Measurements from ENCODE around the gene MPV17L2. TPM values are rescaled to one million over a fixed set of nuclear protein-coding genes. Genes with fewer than 3 reads are reported as not detected.

MPV17L2 gene
- total and polyA plus RNA-seq, 2 donors (not counting 1 experiment from before 2014, with no cell fraction given), result 8.6 to 23.0 TPM

- H2AFZ ChIP-seq (ENCODE audit: insufficient read depth, low read depth, low read length, poor library complexity, severe bottlenecking), result no peak overlapping the region
- no peaks in the 10 kb centered on the region for H3K9me3 Mint-ChIP-seq (ENCODE audit: insufficient read depth)
- no peak for TF ChIP-seq CTCF (IDR thresholded peaks at IDR 0.05)
- no peak for TF ChIP-seq EZH2 (IDR thresholded peaks at IDR 0.05; ENCODE audit: borderline replicate concordance, insufficient read depth, low read depth, low read length, poor library complexity, severe bottlenecking)
- no peaks in the 10 kb centered on the region for H4K20me1 ChIP-seq (ENCODE audit: control insufficient read depth, insufficient read depth, low read length, poor library complexity, severe bottlenecking)
- no peak overlapping the region for H3K4me2 ChIP-seq (replicated peaks; ENCODE audit: low read depth, low read length, poor library complexity, severe bottlenecking)
- WGBS (ENCODE audit: insufficient coverage), result 98% methylated on average over 4 of the region's 6 CpGs
- intact Hi-C loops (cut with micrococcal nuclease), result no loop called here
- no peak for DNase-seq
- no peak overlapping the region for H3K4me3 ChIP-seq (ENCODE audit: control extremely low read depth in 1 of 5, extremely low read depth in 1 of 5, insufficient read depth in 1 of 5, low read depth in 2 of 5, low read length in 4 of 5)
- H3K27ac Mint-ChIP-seq, result peak overlapping the region; percentile 34
- ATAC-seq (ENCODE audit: low read depth), result no peak
- peaks cover 0 to 9% (median 0%) of the 10 kb centered on the region in 3 donors for H3K9me3 ChIP-seq (ENCODE audit: control extremely low read depth in 1 of 3, control insufficient read depth in 2 of 3, insufficient read depth in 1 of 3, low read length in 2 of 3)
- peaks cover 11 to 24% of the 10 kb centered on the region in 2 donors for H3K4me1 ChIP-seq (ENCODE audit: control insufficient read depth in 2 of 2, insufficient read depth in 2 of 2, low read length in 2 of 2)
- no peaks in the 10 kb centered on the region for H3K27me3 Mint-ChIP-seq
- POLR2A ChIA-PET, result interaction anchor here (0.6 to 1.1 kb wide), 6 partner anchors 9 to 532 kb away, joined by 3 to 9 read pairs (median 4); no protein-coding TSS in a partner anchor
- CTCF ChIA-PET, result interaction anchor here (0.6 to 2.1 kb wide), 7 partner anchors 9 to 253 kb away, joined by 3 to 5 read pairs (median 4); partner anchors contain the start of gene CCDC124
- H3K27ac ChIP-seq (ENCODE audit: low read length in 2 of 2), result no peak overlapping the region
- H3K36me3 ChIP-seq (replicated peaks in 1 of 2; ENCODE audit: control extremely low read depth in 1 of 2, control insufficient read depth in 1 of 2, extremely low read depth in 1 of 2, insufficient read depth in 2 of 2, low read length in 1 of 2), result peaks cover 0 to 3% of the 10 kb centered on the region in 2 experiments
- H3K27me3 ChIP-seq (replicated peaks in 1 of 4; ENCODE audit: control extremely low read depth in 1 of 4, control insufficient read depth in 3 of 4, insufficient read depth in 4 of 4, low read length in 3 of 4), result no peaks in the 10 kb centered on the region
- H3K4me1 Mint-ChIP-seq, result peaks cover 32% of the 10 kb centered on the region
- no peak overlapping the region for H3K9ac ChIP-seq (ENCODE audit: low read length)
- H3K79me2 ChIP-seq (ENCODE audit: control insufficient read depth, insufficient read depth, low read length), result peaks cover 8% of the 10 kb centered on the region
- H3K4me3 Mint-ChIP-seq, result no peak overlapping the region
Measured at GRCh38 chr19:18185538-18185937, 7.5 kb upstream of the MPV17L2 start.

GRCh38 chr19:18190278-18190677, 2.7 kb upstream of the MPV17L2 start:
- Histone ChIP-seq H3K9ac (ENCODE audit: low read length) (no peak overlapping the region), H3K4me2 (replicated peaks; ENCODE audit: low read depth, low read length, poor library complexity, severe bottlenecking) (no peak overlapping the region), H3K36me3 (replicated peaks in 1 of 2; ENCODE audit: control extremely low read depth in 1 of 2, control insufficient read depth in 1 of 2, extremely low read depth in 1 of 2, insufficient read depth in 2 of 2, low read length in 1 of 2) (no peaks in the 10 kb centered on the region), H4K20me1 (ENCODE audit: control insufficient read depth, insufficient read depth, low read length, poor library complexity, severe bottlenecking) (no peaks in the 10 kb centered on the region), H3K27me3 (replicated peaks in 1 of 4; ENCODE audit: control extremely low read depth in 1 of 4, control insufficient read depth in 3 of 4, insufficient read depth in 4 of 4, low read length in 3 of 4) (no peaks in the 10 kb centered on the region), H3K4me1 (ENCODE audit: control insufficient read depth in 2 of 2, insufficient read depth in 2 of 2, low read length in 2 of 2) (peaks cover 25 to 42% of the 10 kb centered on the region in 2 donors), H2AFZ (ENCODE audit: insufficient read depth, low read depth, low read length, poor library complexity, severe bottlenecking) (no peak overlapping the region), H3K27ac (ENCODE audit: low read length in 2 of 2) (no peak overlapping the region), H3K79me2 (ENCODE audit: control insufficient read depth, insufficient read depth, low read length) (peaks cover 14% of the 10 kb centered on the region), H3K9me3 (ENCODE audit: control extremely low read depth in 1 of 3, control insufficient read depth in 2 of 3, insufficient read depth in 1 of 3, low read length in 2 of 3) (no peaks in the 10 kb centered on the region), H3K4me3 (ENCODE audit: control extremely low read depth in 1 of 5, extremely low read depth in 1 of 5, insufficient read depth in 1 of 5, low read depth in 2 of 5, low read length in 4 of 5) (no peak overlapping the region)
- Mint-ChIP-seq H3K4me3 (no peak overlapping the region), H3K9me3 (ENCODE audit: insufficient read depth) (no peaks in the 10 kb centered on the region), H3K4me1 (peaks cover 45% of the 10 kb centered on the region), H3K27me3 (no peaks in the 10 kb centered on the region), H3K27ac (peak overlapping the region; percentile 56)
- TF ChIP-seq EZH2 (IDR thresholded peaks at IDR 0.05; ENCODE audit: borderline replicate concordance, insufficient read depth, low read depth, low read length, poor library complexity, severe bottlenecking) (no peak), CTCF (IDR thresholded peaks at IDR 0.05) (no peak)
- ChIA-PET POLR2A (interaction anchor here (0.8 to 5.7 kb wide), 2 partner anchors 9 to 22 kb away, joined by 3 to 64 read pairs; no protein-coding TSS in a partner anchor), CTCF (interaction anchor here (0.7 to 6.4 kb wide), 7 partner anchors 9 to 81 kb away, joined by 3 to 105 read pairs (median 25); partner anchors contain the start of gene IFI30)
- DNase-seq, result no peak
- intact Hi-C loops (cut with micrococcal nuclease), result loop anchor here (5.0 to 10.0 kb wide), 4 partner anchors 93 to 947 kb away; partner anchors contain the start of genes ELL, FCHO1, MAST3 and TMEM161A
- no peak for ATAC-seq (ENCODE audit: low read depth)
- no CpG with 5 or more reads among the region's 4 CpGs for WGBS (ENCODE audit: insufficient coverage)
